NB4 (cell line): Measurements from ENCODE around the gene USH2A.

Experiments
- CTCF ChIP-seq: IDR thresholded peaks from one replicate; pipeline ENCODE4 v1.5.1; 2012; ENCODE audit warnings: low read depth, low read length
- MAX ChIP-seq: IDR thresholded peaks from 2 replicates; pipeline ENCODE4 v1.6.1; 2011; ENCODE audit warnings: low read depth, low read length
- POLR2A ChIP-seq: IDR thresholded peaks from 2 replicates; pipeline ENCODE4 v1.6.1; 2011; ENCODE audit warnings: mild to moderate bottlenecking; ENCODE audit not compliant: insufficient read length; ENCODE audit errors: extremely low read depth

GRCh38 chr1:216462066-216462775 lies 39.0 kb upstream of the USH2A start:
- TF ChIP-seq CTCF, result no peak
- no peak for TF ChIP-seq POLR2A
- no peak for TF ChIP-seq MAX
